ENCODE data around the gene ANKRD53.

Gene ANKRD53

DNA sequence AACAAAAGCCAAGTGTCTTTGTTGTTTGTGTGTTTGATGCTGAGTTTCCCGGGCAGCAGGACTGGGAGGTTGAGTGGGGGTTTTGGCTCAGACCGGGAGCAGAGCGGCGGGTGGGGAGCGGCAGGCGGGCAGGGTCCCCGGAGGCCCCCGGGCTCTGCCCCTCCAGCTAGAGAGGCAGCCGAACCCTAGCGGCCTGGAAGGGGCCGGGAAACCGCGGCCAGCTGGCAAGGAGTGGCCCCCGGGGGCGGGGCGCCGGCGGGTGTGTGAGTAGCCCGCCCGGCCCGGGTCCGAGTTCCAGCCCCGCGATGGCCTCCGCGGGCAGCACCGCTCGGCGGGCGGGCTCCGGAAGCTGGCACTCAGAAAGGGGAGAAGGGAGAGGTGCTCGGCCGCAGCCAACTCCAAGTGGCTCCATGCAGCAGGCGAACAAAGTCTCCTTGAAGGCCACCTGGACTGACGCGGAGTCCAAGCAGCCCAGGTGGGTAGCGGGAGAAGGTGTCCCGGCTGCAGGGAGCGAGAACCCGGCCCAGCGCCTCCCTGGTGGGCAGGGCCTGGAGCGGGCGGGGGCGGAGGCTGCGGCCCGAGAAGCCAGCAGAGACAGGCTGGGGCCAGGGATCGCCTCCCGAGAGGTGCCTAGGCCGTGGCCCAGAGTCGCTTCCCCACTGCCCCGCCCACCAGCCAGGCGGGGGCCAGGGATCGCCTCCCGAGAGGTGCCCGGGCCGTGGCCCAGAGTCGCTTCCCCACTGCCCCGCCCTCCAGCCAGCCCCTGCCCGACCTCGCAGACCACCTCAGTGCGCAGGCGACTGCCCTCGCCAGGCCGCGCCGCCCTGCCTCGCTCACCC, at the start of gene ANKRD53:
Gene ANKRD53 (plus strand): TSS at position 290 of the 839 bp plus-strand sequence. CDS start 16 bp downstream, at position 306.
- DNase-seq (ENCODE audit: low read depth), result no peak

- no peak for DNase-seq (ENCODE audit: low read depth)
These were observed 47.8 kb upstream of the ANKRD53 start for GRCh38 chr2:70930371-70931329.

DNA sequence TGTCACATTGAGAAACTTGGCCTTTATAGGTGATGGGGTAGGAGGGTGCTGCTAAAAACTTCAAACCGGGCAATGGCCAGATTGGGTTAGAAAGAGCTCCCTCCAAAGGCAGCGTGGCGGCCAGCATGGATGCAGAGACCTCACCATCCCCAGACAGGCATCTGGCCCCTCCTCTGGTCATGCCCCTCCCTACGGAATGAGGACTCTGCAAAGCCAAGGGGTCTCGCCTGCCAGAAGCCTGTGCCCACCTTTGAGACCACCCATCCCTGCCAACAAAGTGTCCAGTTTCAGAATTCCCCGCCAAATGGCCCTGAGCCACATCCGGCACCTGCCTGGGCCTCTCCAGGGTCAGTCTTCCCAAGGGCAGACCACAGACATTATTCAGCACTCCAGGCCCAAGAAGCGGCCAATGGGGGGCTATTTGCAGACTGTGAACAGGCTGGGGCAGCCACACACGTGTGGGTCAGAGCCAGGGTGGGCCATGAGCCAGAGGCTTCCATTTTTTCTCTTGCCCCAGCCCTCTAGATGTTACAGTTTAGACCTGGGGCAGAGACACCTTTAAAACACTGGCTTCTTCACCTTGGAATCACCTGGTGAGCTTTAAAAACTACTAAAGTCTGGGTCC, 46.9 kb upstream of the ANKRD53 start:
- DNase-seq (ENCODE audit: low read depth), result no peak

DNA sequence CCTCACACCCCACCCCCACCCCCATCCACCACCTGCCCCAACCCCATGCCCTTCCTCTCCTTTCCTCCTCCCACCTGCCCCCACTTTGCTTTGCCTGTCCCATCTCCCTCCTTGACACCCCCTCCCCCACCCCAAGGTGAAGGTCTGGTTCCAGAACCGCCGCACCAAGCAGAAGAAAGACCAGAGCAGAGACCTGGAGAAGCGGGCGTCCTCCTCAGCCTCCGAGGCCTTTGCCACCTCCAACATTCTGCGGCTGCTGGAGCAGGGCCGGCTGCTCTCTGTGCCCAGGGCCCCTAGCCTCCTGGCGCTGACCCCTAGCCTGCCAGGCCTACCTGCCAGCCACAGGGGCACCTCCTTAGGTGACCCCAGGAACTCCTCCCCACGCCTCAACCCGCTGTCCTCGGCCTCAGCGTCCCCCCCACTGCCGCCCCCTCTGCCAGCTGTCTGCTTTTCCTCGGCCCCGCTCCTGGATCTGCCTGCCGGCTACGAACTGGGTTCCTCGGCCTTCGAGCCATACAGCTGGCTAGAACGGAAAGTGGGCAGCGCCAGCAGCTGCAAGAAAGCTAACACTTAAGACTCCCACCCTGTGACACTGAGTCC, 45.7 kb upstream of the ANKRD53 start:
- no peak for DNase-seq (ENCODE audit: low read depth)

DNA sequence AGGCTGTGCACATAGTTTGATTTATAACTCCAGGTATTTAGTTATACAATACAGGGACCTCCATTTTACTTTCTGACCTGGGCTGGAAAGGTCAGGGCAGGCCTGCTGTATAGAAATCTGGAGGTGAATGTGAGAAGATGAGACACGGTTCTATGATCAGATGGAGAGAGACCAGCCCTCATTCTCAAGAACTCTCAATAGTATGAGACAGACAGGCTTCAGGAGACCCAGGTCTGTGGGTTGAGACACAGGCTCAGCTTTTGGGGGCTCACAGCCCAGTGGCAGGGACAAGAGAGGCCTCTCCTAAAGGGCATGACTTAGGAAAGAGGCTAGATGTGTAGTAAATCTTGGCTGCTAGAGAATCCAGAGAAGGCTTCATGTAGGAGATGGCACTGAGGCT, 43.4 kb upstream of the ANKRD53 start:
- no peak for DNase-seq (ENCODE audit: low read depth)

- no peak for DNase-seq (ENCODE audit: low read depth)
These were observed 42.8 kb upstream of the ANKRD53 start, which contains the start of gene ATP6V1B1 for GRCh38 chr2:70935468-70936164. Gene ATP6V1B1, plus strand, starts transcription at chr2:70935900. Its CDS starts 55 bp downstream, at chr2:70935955.

DNA sequence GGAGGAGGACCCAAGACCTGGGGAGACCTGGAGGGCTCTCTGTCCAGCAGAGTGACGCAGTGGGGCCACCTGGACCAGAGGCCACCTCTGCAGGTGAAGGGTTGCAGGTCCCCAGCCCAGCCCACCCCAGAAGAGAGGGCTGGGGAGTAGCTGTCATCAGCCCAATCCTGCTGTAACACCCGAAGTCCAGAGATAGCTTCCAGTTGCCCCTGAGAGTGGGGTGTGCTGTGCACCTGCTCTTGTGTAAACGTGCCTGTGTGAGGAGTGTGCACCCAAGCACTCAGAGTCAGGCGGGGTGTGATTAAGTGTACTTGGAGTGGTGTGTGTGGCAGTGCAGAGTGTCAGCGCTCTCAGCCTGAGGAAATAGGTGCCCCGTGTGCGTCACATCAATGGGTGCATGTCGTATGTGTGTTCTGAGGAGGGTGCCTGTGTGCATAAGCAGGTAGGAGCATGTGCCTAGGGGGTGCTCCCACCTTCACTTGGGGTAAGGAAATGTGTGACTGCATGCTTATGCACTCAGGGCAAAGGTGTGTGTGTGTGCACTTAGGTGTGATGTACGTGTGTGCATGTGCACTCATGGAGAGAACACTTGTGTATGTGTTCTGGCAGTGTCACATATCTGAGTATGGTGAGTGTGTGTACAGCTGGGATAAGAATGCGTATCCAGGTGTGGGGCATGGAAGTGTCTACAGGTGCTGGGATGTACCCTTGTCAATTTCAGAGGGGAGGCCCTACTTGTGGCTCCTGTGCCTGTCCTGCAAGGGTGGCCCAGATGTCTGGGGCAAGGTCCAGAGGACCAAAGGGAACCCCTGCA, 42.1 kb upstream of the ANKRD53 start:
- DNase-seq (ENCODE audit: low read depth), result no peak

- no peak for DNase-seq (ENCODE audit: low read depth)
These were observed 41.2 kb upstream of the ANKRD53 start for GRCh38 chr2:70936979-70937811.

DNA sequence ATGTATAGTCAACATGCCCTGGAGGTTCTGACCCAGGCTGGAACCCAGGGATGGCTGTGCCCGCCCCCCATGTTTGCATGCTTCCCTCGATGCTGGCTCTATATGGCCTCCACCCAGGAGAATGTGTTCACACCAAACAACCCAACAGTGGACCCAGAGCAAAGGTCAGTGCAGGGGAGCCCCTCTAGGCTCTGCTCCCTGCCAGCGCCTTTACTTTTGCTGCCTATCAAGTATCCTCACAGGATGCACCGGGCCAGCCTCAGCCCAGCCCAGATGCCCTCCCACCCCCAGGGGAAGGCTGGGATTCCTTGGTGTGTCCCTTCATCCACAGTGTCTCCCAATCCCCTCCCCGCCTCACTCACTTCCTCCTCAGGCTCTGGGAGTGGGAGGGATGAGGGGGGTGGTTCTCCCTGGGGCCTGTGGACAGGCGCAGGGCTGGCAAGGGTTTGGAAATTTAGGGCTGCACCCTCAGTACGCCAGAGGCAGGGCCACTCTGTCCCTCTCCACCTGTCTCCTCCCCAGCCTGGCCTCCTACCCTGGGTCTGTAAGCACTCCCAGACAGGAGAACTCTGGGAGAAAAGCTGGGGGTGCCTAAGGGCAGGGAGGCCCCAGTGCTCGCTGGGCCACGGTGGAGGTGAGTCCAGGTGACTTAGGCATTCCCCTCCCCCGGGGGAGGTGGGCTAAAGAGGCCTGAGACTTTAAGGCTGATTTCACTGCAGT, 40.4 kb upstream of the ANKRD53 start:
- DNase-seq (ENCODE audit: low read depth), result no peak

GRCh38 chr2:70938586-70938950, 39.9 kb upstream of the ANKRD53 start:
- no peak for DNase-seq (ENCODE audit: low read depth)

- DNase-seq (ENCODE audit: low read depth), result no peak
These were observed 39.2 kb upstream of the ANKRD53 start for GRCh38 chr2:70939001-70939838.

GRCh38 chr2:70939839-70940580, 38.4 kb upstream of the ANKRD53 start:
- DNase-seq (ENCODE audit: low read depth), result no peak

- no peak for DNase-seq (ENCODE audit: low read depth)
These were observed 37.2 kb upstream of the ANKRD53 start for GRCh38 chr2:70941186-70941585.

GRCh38 chr2:70941701-70942100, 36.7 kb upstream of the ANKRD53 start:
- DNase-seq (ENCODE audit: low read depth), result no peak

- no peak for DNase-seq (ENCODE audit: low read depth)
These were observed 35.8 kb upstream of the ANKRD53 start for GRCh38 chr2:70942396-70943204.

DNA sequence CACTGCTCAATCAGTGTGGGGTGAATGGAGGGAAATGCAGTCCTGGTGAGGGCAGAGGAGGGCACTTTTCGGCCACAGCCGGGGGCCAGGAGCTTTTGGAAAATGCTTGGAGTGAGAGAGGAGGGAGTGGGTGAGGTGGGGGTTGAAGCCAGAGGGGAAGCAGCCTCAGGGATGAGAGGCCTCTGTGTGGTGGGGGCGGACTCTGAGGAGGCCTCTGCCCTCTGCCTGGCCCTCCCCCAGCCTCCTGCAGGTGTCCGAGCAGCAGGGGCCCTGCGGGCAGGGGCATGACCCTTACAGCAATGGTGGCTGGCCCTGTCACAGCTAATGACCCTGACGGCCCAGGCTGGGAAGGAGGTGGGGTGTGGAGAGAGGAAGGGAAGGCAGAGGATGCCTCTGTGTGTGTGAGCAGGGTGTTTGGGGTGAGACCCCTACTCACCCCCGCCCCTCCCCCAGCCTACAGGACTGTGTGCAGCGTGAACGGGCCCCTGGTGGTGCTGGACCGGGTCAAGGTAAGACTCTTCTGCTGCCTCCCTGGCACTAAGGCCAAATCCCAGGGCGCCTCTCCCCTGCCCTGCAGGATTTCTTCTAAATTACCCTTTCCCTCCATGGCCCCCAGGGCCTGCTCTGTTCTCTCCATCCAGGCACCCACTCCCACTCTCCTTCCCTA, 35.1 kb upstream of the ANKRD53 start:
- no peak for DNase-seq (ENCODE audit: low read depth)
